Heart left ventricle (tissue), 13 donors: ENCODE measurements around the gene SAT2.

Source experiments
- CTCF ChIP-seq, 12 donors: fragments of 200-600 bp; sonication (generic) in 4 of 12; IDR thresholded peaks; one replicate each; pipeline versions ENCODE4 v1.5.0 to v1.8.0; 2018 to 2022; ENCODE audit warnings: antibody characterized with exemption in 12 of 12, mild to moderate bottlenecking in 5 of 12
- POLR2A ChIP-seq, 2 donors: fragments of 450-650 bp; IDR thresholded peaks; one replicate each; pipeline ENCODE4 v1.6.1; 2017; ENCODE audit warnings: antibody characterized with exemption in 2 of 2, mild to moderate bottlenecking in 2 of 2, moderate library complexity in 2 of 2
- donor health status: ischemic (EF 13 %, LVEDD 7.1; RV severe dilation, severe dysfunction).
- donor health status: DM: no; HTN: yes; CAD: no.
- donor health status: DM: no; HTN: no; CAD: no.
- donor health status: ischemic (EF 25% LVEDD 6.9; RV normal size, moderate dysfunction).
- donor health status: ischemic (EF 25% LVEDD 5.7; RV mildly dilated, moderate dysfunction).
- donor health status: ischemic (EF 35%, LVEDD 5.7; RV mildly dilated, moderate dysfunction).
- donor health status: nonischemic (EF 11% LVEDD 7.7; RV severe dilation, severe dysfunction).
- donor health status: DM: yes; HTN: yes; CAD: no.
- donor health status: PGD.
- donor health status: ischemic (EF 29% LVEDD 5.4; RV normal size, mild dysfunction).
- donor health status: nonischemic (EF 23%, LVEDD 6.1; RV moderate dilation, normal function).

GRCh38 chr17:7646457-7646856, 18.8 kb upstream of the SAT2 start:
- no peak for TF ChIP-seq CTCF (IDR thresholded peaks at IDR 0.05)
- no peak for TF ChIP-seq POLR2A (IDR thresholded peaks at IDR 0.05)
